GM12891 (cell line): ENCODE results near the gene YJU2.

Experiments
- DNase-seq: peaks from one replicate; pipeline ENCODE4 v3.0.0; 2011; ENCODE audit warnings: low spot score; ENCODE audit not compliant: insufficient read length
- FAIRE-seq: peaks from 2 replicates; lab custom pipeline; 2011; peaks lifted over from hg19 to GRCh38; lab: Jason Lieb, UNC
- PAX5 ChIP-seq: IDR thresholded peaks from 2 replicates; pipeline ENCODE4 v1.6.1; 2011; ENCODE audit warnings: low read length, moderate library complexity, mild to moderate bottlenecking; ENCODE audit not compliant: insufficient read depth, severe bottlenecking
- POLR2A ChIP-seq: IDR thresholded peaks from 2 replicates; pipeline ENCODE4 v1.6.1; 2011; ENCODE audit warnings: low read depth, low read length, control low read depth
- POLR2AphosphoS5 ChIP-seq: IDR thresholded peaks from 2 replicates; pipeline ENCODE4 v1.6.1; 2011; ENCODE audit warnings: low read depth, low read length, control low read depth
- POU2F2 ChIP-seq: IDR thresholded peaks from 2 replicates; pipeline ENCODE4 v1.6.1; 2011; ENCODE audit warnings: low read depth, mild to moderate bottlenecking, control low read depth, low read length, moderate library complexity
- SPI1 ChIP-seq: IDR thresholded peaks from 2 replicates; pipeline ENCODE4 v1.6.1; 2011; ENCODE audit warnings: low read depth, low read length, control low read depth
- TAF1 ChIP-seq: IDR thresholded peaks from 2 replicates; pipeline ENCODE4 v1.6.1; 2011; ENCODE audit warnings: low read depth, low read length, control low read depth

YJU2 gene

DNA sequence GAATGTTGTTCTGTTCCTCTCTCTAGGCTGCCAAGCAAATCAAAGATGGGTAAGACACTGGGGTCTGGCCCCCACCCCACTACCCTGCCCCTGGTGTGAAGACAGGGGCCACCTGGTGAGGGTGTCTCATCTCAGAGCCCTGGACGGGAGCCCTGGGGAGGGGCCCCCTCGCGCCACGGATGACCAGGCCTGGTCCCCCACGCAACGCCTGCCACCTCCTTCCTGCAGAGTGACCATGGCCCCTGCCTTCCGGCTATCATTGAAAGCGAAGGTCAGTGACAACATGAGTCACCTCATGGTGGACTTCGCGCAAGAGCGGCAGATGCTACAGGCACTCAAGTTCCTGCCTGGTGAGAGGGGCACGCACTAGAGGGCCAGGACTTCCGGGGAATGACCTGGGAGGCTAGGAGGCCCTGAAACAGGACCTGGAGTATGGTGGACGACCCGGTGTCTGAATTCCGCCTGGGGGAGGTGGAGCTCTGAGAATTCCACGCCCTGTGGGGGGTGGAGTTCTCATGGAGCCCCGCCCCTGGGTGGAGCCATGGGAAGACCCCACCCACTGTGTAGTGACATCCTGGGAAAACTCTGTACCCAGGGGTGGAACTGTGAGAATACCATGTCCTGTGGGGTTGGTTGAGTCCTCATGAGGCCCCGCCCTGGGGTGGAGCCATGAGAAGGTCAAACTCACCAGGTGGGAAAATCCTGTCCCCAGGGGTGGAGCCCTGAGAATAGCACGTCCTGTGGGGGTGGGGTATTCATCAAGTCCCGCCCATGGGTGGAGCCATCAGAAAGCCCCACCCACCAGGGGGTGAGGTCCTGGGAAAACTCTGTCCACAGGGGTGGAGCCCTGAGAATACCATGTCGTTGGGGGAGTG lies 63.6 kb downstream of the YJU2 start:
- FAIRE-seq (no peak), DNase-seq (no peak)
- TF ChIP-seq PAX5 (no peak), TAF1 (no peak), POLR2A (no peak), SPI1 (no peak), POLR2AphosphoS5 (no peak), POU2F2 (no peak)

- no peak for FAIRE-seq
- no peak for TF ChIP-seq POLR2AphosphoS5
- no peak for TF ChIP-seq SPI1
- TF ChIP-seq POLR2A, result no peak
- no peak for TF ChIP-seq PAX5
- no peak for TF ChIP-seq TAF1
- no peak for TF ChIP-seq POU2F2
- DNase-seq, result no peak
Measured at GRCh38 chr19:4313847-4314490, 67.1 kb downstream of the YJU2 start.

- TF ChIP-seq SPI1 (no peak), POLR2AphosphoS5 (no peak), TAF1 (no peak), POU2F2 (no peak), PAX5 (no peak), POLR2A (no peak)
- no peak for DNase-seq
- no peak for FAIRE-seq
Measured at GRCh38 chr19:4316956-4317355, 70.1 kb downstream of the YJU2 start.

GRCh38 chr19:4318460-4318859 lies 71.6 kb downstream of the YJU2 start:
- DNase-seq, result no peak
- FAIRE-seq, result no peak
- TF ChIP-seq SPI1 (no peak), POLR2A (no peak), POU2F2 (no peak), TAF1 (no peak), PAX5 (no peak), POLR2AphosphoS5 (no peak)
